Neural progenitor cell (in vitro differentiated cells): Measurements from ENCODE around the gene SNX20. TPM values are rescaled to one million over a fixed set of nuclear protein-coding genes. Genes with fewer than 3 reads are reported as not detected.

Experiments used
- DNase-seq: peaks from one replicate; pipeline ENCODE4 v3.0.0-alpha.2; 2016; ENCODE audit warnings: low spot score
- H2AFZ ChIP-seq: fragments of 200-600 bp; sonication (generic); replicated peaks from 2 replicates; pipeline ENCODE4 v1.6.1; 2016; ENCODE audit warnings: antibody characterized with exemption
- H3F3A ChIP-seq: fragments of 200-600 bp; sonication (generic); 2 replicates; pipeline ENCODE4 v1.6.1; 2016; ENCODE audit warnings: antibody characterized with exemption, low read depth
- H3K27ac ChIP-seq: fragments of 200-600 bp; sonication (generic); 2 replicates; pipeline ENCODE4 v1.5.1; 2016; ENCODE audit warnings: mild to moderate bottlenecking
- H3K27me3 ChIP-seq: fragments of 200-600 bp; sonication (generic); 2 replicates; pipeline ENCODE4 v1.6.1; 2016; ENCODE audit warnings: mild to moderate bottlenecking, moderate library complexity
- H3K36me3 ChIP-seq: fragments of 200-600 bp; sonication (generic); 2 replicates; pipeline ENCODE4 v1.5.1; 2016
- H3K4me1 ChIP-seq: fragments of 200-600 bp; sonication (generic); 2 replicates; pipeline ENCODE4 v1.6.1; 2016; ENCODE audit warnings: mixed run types
- H3K4me2 ChIP-seq: fragments of 200-600 bp; sonication (generic); 2 replicates; pipeline ENCODE4 v1.6.1; 2016
- H3K4me3 ChIP-seq: fragments of 200-600 bp; sonication (generic); 2 replicates; pipeline ENCODE4 v1.5.1; 2016
- H3K79me2 ChIP-seq: fragments of 200-600 bp; sonication (generic); 2 replicates; pipeline ENCODE4 v1.6.1; 2016; ENCODE audit warnings: low read depth
- H3K9ac ChIP-seq: fragments of 200-600 bp; sonication (generic); 2 replicates; pipeline ENCODE4 v1.6.1; 2016
- H3K9me3 ChIP-seq: fragments of 200-600 bp; sonication (generic); 2 replicates; pipeline ENCODE4 v1.5.1; 2016; ENCODE audit warnings: low read depth
- H4K20me1 ChIP-seq: fragments of 200-600 bp; sonication (generic); 2 replicates; pipeline ENCODE4 v1.6.1; 2016; ENCODE audit warnings: low read depth
- H3K27ac Mint-ChIP-seq: 3 replicates; pipeline ENCODE4 v1.8.0; 2021; ENCODE audit warnings: mixed read lengths
- H3K27me3 Mint-ChIP-seq: 2 replicates; pipeline ENCODE4 v1.8.0; 2022; ENCODE audit warnings: low read depth, mild to moderate bottlenecking, inconsistent platforms, moderate library complexity, mixed read lengths; ENCODE audit not compliant: insufficient read depth
- H3K36me3 Mint-ChIP-seq: 3 replicates; pipeline ENCODE4 v1.8.0; 2021; ENCODE audit warnings: mixed read lengths
- H3K4me1 Mint-ChIP-seq: 3 replicates; pipeline ENCODE4 v1.8.0; 2021; ENCODE audit warnings: mixed read lengths
- H3K4me3 Mint-ChIP-seq: 3 replicates; pipeline ENCODE4 v1.8.0; 2021; ENCODE audit warnings: mild to moderate bottlenecking, moderate library complexity, mixed read lengths
- H3K9me3 Mint-ChIP-seq: 3 replicates; pipeline ENCODE4 v1.8.0; 2020; ENCODE audit warnings: mixed read lengths
- CTCF ChIP-seq: fragments of 200-600 bp; sonication (generic); IDR thresholded peaks from 2 replicates; pipeline ENCODE4 v1.5.1; 2017; ENCODE audit warnings: antibody characterized with exemption, mild to moderate bottlenecking
- EZH2 ChIP-seq: fragments of 200-600 bp; sonication (generic); IDR thresholded peaks from 2 replicates; pipeline ENCODE4 v1.6.1; 2017; ENCODE audit warnings: antibody characterized with exemption, mild to moderate bottlenecking, moderate library complexity
- EZH2phosphoT487 ChIP-seq: fragments of 200-600 bp; sonication (generic); IDR thresholded peaks from 2 replicates; pipeline ENCODE4 v1.6.1; 2017; ENCODE audit warnings: antibody characterized with exemption
- total RNA-seq: library from RNA; depleted of rRNA; stranded (reverse); fragments of >200 nt; gene quantifications from 2 replicates; pipeline ENCODE4 v1.2.3, GENCODE V29; 2015; ENCODE audit warnings: low replicate concordance

SNX20 gene
- total RNA-seq, 1 donor from 2014 or later: not detected

GRCh38 chr16:50679676-50680555, 1.2 kb downstream of the SNX20 start:
- Histone ChIP-seq H3K27me3 (no peaks in the 10 kb centered on the region), H4K20me1 (no peaks in the 10 kb centered on the region), H3K79me2 (no peaks in the 10 kb centered on the region), H3K36me3 (no peaks in the 10 kb centered on the region), H3K27ac (no peak overlapping the region), H3K4me3 (no peak overlapping the region), H2AFZ (no peak overlapping the region), H3K9ac (no peak overlapping the region), H3K9me3 (no peaks in the 10 kb centered on the region), H3K4me2 (no peak overlapping the region), H3K4me1 (no peaks in the 10 kb centered on the region), H3F3A (no peaks in the 10 kb centered on the region)
- Mint-ChIP-seq H3K4me1 (no peaks in the 10 kb centered on the region), H3K27ac (no peak overlapping the region), H3K36me3 (no peaks in the 10 kb centered on the region), H3K9me3 (no peaks in the 10 kb centered on the region), H3K27me3 (peaks cover 7% of the 10 kb centered on the region), H3K4me3 (no peak overlapping the region)
- TF ChIP-seq EZH2 (no peak), EZH2phosphoT487 (no peak), CTCF (no peak)
- no peak for DNase-seq

- no peak overlapping the region for H2AFZ ChIP-seq
- no peaks in the 10 kb centered on the region for H3K9me3 Mint-ChIP-seq
- no peak overlapping the region for H3K4me2 ChIP-seq
- no peaks in the 10 kb centered on the region for H3K9me3 ChIP-seq
- H3F3A ChIP-seq: no peaks in the 10 kb centered on the region
- no peak for TF ChIP-seq CTCF
- no peak for TF ChIP-seq EZH2
- TF ChIP-seq EZH2phosphoT487: no peak
- no peaks in the 10 kb centered on the region for H3K36me3 Mint-ChIP-seq
- no peak overlapping the region for H3K4me3 ChIP-seq
- DNase-seq: no peak
- no peaks in the 10 kb centered on the region for H4K20me1 ChIP-seq
- no peak overlapping the region for H3K9ac ChIP-seq
- H3K4me3 Mint-ChIP-seq: no peak overlapping the region
- H3K4me1 Mint-ChIP-seq: no peaks in the 10 kb centered on the region
- H3K27me3 Mint-ChIP-seq: peaks cover 7% of the 10 kb centered on the region
- no peaks in the 10 kb centered on the region for H3K27me3 ChIP-seq
- H3K4me1 ChIP-seq: no peaks in the 10 kb centered on the region
- no peaks in the 10 kb centered on the region for H3K36me3 ChIP-seq
- H3K79me2 ChIP-seq: no peaks in the 10 kb centered on the region
- H3K27ac ChIP-seq: no peak overlapping the region
- no peak overlapping the region for H3K27ac Mint-ChIP-seq
Observed at GRCh38 chr16:50679266-50679665, 1.8 kb downstream of the SNX20 start.

GRCh38 chr16:50678531-50678930, 2.6 kb downstream of the SNX20 start:
- H3K27ac ChIP-seq: no peak overlapping the region
- H3K9me3 Mint-ChIP-seq: peaks cover 3% of the 10 kb centered on the region
- no peaks in the 10 kb centered on the region for H3K9me3 ChIP-seq
- H3K4me3 ChIP-seq: no peak overlapping the region
- no peak overlapping the region for H3K27ac Mint-ChIP-seq
- H3K4me1 ChIP-seq: no peaks in the 10 kb centered on the region
- no peaks in the 10 kb centered on the region for H3K4me1 Mint-ChIP-seq
- H3K4me3 Mint-ChIP-seq: no peak overlapping the region
- no peaks in the 10 kb centered on the region for H4K20me1 ChIP-seq
- peaks cover 5% of the 10 kb centered on the region for H3K27me3 Mint-ChIP-seq
- peaks cover 2% of the 10 kb centered on the region for H3K36me3 Mint-ChIP-seq
- no peak overlapping the region for H3K9ac ChIP-seq
- no peak overlapping the region for H3K4me2 ChIP-seq
- TF ChIP-seq EZH2 (no peak), EZH2phosphoT487 (no peak), CTCF (no peak)
- no peak overlapping the region for H2AFZ ChIP-seq
- H3K36me3 ChIP-seq: no peaks in the 10 kb centered on the region
- no peaks in the 10 kb centered on the region for H3F3A ChIP-seq
- no peak for DNase-seq
- no peaks in the 10 kb centered on the region for H3K27me3 ChIP-seq
- no peaks in the 10 kb centered on the region for H3K79me2 ChIP-seq
